Progenitor cell of endocrine pancreas (in vitro differentiated cells): Measurements from ENCODE around the gene NPR1. TPM values are rescaled to one million over a fixed set of nuclear protein-coding genes. Genes with fewer than 3 reads are reported as not detected.

Source experiments
- DNase-seq: peaks from one replicate; pipeline ENCODE4 v3.0.0; 2021; ENCODE audit warnings: low spot score; ENCODE audit not compliant: unreplicated experiment
- H3K27ac Mint-ChIP-seq: 2 replicates; pipeline ENCODE4 v1.8.0; 2021; ENCODE audit warnings: mild to moderate bottlenecking, moderate library complexity, mixed read lengths
- H3K27me3 Mint-ChIP-seq: 2 replicates; pipeline ENCODE4 v1.8.0; 2021; ENCODE audit warnings: mixed read lengths
- H3K36me3 Mint-ChIP-seq: 2 replicates; pipeline ENCODE4 v1.8.0; 2022; ENCODE audit warnings: mixed read lengths; ENCODE audit not compliant: insufficient read depth
- H3K4me1 Mint-ChIP-seq: 2 replicates; pipeline ENCODE4 v1.8.0; 2021; ENCODE audit warnings: low read depth, mixed read lengths
- H3K4me3 Mint-ChIP-seq: 2 replicates; pipeline ENCODE4 v1.8.0; 2021; ENCODE audit warnings: low read depth, mild to moderate bottlenecking, moderate library complexity, mixed read lengths
- H3K9me3 Mint-ChIP-seq: 2 replicates; pipeline ENCODE4 v1.8.0; 2021; ENCODE audit warnings: low read depth, mixed read lengths
- total RNA-seq: library from RNA; stranded (reverse); gene quantifications from 2 replicates; pipeline ENCODE4 v1.2.1, GENCODE V29; 2021
- TF ChIP-seq, protein P1 (sequence below): fragments of 200-600 bp; sonication (generic); IDR thresholded peaks from one replicate; pipeline ENCODE4 v1.5.0; 2021; ENCODE audit warnings: antibody characterized with exemption, mild to moderate bottlenecking; ENCODE audit not compliant: unreplicated experiment

NPR1 gene
- total RNA-seq, 1 donor from 2014 or later = 0.41 TPM

DNA sequence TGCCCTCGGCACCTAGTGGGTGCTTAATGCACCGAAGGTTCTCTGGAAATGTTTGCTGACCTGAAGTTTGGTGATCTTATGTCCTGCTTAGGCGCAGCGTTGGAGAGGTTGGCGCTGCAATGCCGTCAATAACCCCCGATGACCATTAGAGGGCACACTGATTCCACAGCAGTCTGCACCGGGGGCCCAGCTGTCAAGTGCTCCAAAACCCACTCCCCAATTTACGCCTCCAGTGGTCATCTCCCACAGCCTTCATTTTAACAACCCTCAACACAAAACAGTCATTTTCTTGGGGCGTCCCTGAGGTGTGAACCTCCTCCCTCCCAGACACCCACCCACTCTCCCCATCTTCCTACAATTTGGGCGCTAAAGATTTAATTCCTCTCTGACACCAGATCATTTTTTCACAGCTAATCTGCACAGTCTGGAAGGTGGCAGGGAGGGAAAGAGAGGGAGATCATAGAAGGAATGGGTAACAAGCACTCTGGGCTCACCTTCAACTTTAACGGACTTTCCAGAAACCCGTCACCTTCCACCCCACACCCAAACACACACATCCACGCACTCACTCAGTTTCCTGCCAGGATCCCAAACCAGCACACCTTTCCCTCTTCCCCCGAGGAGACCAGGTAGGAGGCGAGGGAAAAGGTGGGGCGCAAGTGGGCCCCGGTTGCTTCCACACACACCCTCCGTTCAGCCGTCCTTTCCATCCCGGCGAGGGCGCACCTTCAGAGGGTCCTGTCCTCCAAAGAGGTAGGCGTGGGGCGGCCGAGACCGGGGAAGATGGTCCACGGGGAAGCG is 570 bp upstream of the NPR1 start:
- peaks cover 50% of the 10 kb centered on the region for H3K27me3 Mint-ChIP-seq
- DNase-seq = peak; percentile 37
- TF ChIP-seq, protein P1, sequence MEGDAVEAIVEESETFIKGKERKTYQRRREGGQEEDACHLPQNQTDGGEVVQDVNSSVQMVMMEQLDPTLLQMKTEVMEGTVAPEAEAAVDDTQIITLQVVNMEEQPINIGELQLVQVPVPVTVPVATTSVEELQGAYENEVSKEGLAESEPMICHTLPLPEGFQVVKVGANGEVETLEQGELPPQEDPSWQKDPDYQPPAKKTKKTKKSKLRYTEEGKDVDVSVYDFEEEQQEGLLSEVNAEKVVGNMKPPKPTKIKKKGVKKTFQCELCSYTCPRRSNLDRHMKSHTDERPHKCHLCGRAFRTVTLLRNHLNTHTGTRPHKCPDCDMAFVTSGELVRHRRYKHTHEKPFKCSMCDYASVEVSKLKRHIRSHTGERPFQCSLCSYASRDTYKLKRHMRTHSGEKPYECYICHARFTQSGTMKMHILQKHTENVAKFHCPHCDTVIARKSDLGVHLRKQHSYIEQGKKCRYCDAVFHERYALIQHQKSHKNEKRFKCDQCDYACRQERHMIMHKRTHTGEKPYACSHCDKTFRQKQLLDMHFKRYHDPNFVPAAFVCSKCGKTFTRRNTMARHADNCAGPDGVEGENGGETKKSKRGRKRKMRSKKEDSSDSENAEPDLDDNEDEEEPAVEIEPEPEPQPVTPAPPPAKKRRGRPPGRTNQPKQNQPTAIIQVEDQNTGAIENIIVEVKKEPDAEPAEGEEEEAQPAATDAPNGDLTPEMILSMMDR = peak; percentile 93
- H3K36me3 Mint-ChIP-seq = no peaks in the 10 kb centered on the region
- peak overlapping the region; percentile 34 for H3K27ac Mint-ChIP-seq
- peak overlapping the region; percentile 60 for H3K4me3 Mint-ChIP-seq
- no peaks in the 10 kb centered on the region for H3K9me3 Mint-ChIP-seq
- H3K4me1 Mint-ChIP-seq = peaks cover 11% of the 10 kb centered on the region

DNA sequence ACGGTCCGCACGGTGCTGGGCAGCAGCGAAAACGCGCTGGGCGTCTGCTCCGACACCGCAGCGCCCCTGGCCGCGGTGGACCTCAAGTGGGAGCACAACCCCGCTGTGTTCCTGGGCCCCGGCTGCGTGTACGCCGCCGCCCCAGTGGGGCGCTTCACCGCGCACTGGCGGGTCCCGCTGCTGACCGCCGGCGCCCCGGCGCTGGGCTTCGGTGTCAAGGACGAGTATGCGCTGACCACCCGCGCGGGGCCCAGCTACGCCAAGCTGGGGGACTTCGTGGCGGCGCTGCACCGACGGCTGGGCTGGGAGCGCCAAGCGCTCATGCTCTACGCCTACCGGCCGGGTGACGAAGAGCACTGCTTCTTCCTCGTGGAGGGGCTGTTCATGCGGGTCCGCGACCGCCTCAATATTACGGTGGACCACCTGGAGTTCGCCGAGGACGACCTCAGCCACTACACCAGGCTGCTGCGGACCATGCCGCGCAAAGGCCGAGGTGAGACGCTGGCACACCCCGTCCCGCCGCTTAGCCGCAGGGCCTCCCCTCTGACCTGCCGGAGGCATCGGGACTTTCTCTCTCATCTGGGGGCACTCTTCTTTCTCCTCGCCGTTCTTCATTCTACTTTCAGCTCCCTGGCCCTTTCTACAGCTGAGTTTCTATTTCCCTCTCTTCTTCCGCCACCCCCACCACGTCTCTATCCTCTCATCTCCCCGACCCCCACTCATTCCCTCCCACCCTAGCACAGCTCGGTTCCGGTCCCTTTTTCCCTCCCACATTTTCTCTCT is 1.0 kb downstream of the NPR1 start:
- Mint-ChIP-seq H3K9me3 (no peaks in the 10 kb centered on the region), H3K36me3 (no peaks in the 10 kb centered on the region), H3K4me3 (peak overlapping the region; percentile 61), H3K27me3 (peaks cover 58% of the 10 kb centered on the region), H3K4me1 (peaks cover 11% of the 10 kb centered on the region), H3K27ac (no peak overlapping the region)
- peak; percentile 46 for DNase-seq
- TF ChIP-seq, protein P1 = peak; percentile 39

DNA sequence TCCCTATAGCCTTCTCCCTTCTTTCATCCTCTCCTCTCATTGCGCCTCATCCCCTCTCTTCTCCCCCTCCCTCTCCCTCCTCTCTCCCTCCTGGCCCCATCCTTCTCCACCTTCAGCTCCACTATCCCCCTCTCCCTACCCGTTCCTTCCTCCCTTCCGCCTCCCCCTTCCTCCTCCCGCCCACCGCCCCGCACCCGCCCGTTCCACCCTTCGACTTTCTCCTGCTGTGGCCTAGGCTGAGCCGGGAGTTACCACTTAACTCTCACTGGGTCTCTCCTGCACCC is 1.6 kb downstream of the NPR1 start:
- no peaks in the 10 kb centered on the region for H3K36me3 Mint-ChIP-seq
- peaks cover 60% of the 10 kb centered on the region for H3K27me3 Mint-ChIP-seq
- peak overlapping the region; percentile 40 for H3K4me3 Mint-ChIP-seq
- DNase-seq = no peak
- H3K27ac Mint-ChIP-seq = no peak overlapping the region
- H3K9me3 Mint-ChIP-seq = no peaks in the 10 kb centered on the region
- TF ChIP-seq, protein P1 = no peak
- peaks cover 11% of the 10 kb centered on the region for H3K4me1 Mint-ChIP-seq

DNA sequence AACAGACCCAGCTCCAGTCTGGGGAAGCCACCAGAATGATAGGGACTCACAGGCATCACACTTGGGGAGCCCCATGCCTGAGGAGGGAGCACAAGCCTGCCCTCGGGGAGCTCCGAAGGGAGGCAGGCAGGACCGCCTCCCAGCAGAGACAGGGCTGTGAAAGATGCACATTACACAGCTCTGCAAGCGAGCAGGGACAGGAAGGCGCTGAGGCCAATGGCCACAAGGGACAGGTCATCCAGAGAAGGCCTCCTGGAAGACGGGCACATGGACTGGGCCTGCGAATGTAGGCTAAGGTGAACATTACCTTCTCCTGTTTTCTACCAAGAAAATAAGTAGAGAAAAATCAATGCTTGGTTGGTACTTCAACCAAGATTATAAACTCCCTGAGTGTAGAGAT is 4.2 kb downstream of the NPR1 start:
- no peak for DNase-seq
- Mint-ChIP-seq H3K36me3 (no peaks in the 10 kb centered on the region), H3K4me1 (peaks cover 11% of the 10 kb centered on the region), H3K9me3 (no peaks in the 10 kb centered on the region), H3K27me3 (peaks cover 58% of the 10 kb centered on the region), H3K4me3 (no peak overlapping the region), H3K27ac (no peak overlapping the region)
- TF ChIP-seq, protein P1 = no peak

DNA sequence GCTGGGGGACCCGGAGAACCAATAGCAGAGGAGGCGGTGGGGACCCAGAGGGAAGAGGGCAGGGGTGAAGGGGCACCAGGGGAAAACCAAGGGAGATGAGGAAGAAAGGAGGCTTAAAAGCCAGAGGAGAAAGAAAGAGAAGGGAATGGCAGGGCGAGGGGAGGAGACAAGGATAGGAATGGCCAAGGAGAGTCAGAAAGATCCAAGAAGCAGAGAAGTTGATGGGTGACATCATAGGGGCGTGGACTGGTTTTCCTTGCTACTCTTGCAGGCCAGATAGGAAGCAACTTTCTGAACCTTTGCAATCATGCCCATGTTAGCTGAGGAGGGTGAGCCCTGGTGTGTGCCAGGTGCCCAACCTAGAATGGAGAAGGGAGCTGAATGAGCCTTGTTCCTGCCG is 5.4 kb downstream of the NPR1 start:
- Mint-ChIP-seq H3K4me3 (no peak overlapping the region), H3K36me3 (no peaks in the 10 kb centered on the region), H3K27me3 (peaks cover 47% of the 10 kb centered on the region), H3K4me1 (peaks cover 2% of the 10 kb centered on the region), H3K9me3 (no peaks in the 10 kb centered on the region), H3K27ac (peak overlapping the region; percentile 1)
- TF ChIP-seq, protein P1 = no peak
- no peak for DNase-seq
